ENCODE results near the gene TMTC3. TPM values are rescaled to one million over a fixed set of nuclear protein-coding genes. Genes with fewer than 3 reads are reported as not detected.

TMTC3 gene
- total and polyA plus RNA-seq, 2 of the 8 experiments (the other 6 are each of a cell fraction or from before 2014, with no cell fraction given) = 7.0 to 45.1 TPM

DNA sequence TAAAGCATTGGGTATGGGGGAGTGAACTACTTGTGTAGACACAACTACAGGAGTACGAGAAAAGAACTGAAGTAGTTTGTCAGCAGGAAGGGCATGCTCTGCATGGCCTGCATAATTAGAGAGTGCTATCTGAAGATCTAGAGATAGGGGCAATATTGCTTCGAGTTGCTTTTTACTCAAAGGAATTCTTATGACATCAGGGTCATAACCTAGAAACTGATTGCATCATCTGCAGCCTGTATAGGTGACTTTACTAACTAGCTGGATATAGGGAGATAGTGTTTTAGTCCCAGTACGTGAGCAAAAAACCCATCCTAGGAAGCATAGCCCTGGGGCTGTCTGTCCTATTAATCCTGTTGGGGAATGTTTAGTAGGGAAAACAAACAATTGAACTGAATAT, 39.8 kb downstream of the TMTC3 start:
- no peaks in the 10 kb centered on the region for H3K79me1 ChIP-seq (ENCODE audit: low read depth, low read length)
- no peaks in the 10 kb centered on the region for H3K4me1 ChIP-seq (replicated peaks in 1 of 4; ENCODE audit: control insufficient read depth in 3 of 4, insufficient read depth in 4 of 4, low read length in 3 of 4)
- DNase-seq (ENCODE audit: low read depth in 1 of 2, low spot score in 2 of 2) (no peak), FAIRE-seq (no peak)
- no peak overlapping the region for H2BK20ac ChIP-seq (ENCODE audit: low read length)
- no peak overlapping the region for H2AFZ ChIP-seq (ENCODE audit: low read length)
- H3K79me2 ChIP-seq (ENCODE audit: control insufficient read depth in 1 of 2, insufficient read depth in 2 of 2, low read length in 2 of 2) = no peaks in the 10 kb centered on the region
- 93% methylated on average over 3 of the region's 3 CpGs; no CpG with 5 or more reads in 1 of the 2 experiments for WGBS, 2 experiments (ENCODE audit: extremely low coverage in 1 of 2, insufficient coverage in 1 of 2, insufficient read length in 1 of 2, insufficient replicate concordance in 2 of 2, low coverage in 1 of 2, low lambda C conversion rate in 2 of 2, missing lambda C conversion rate in 1 of 2)
- H3K27me3 ChIP-seq (replicated peaks in 1 of 4; ENCODE audit: control insufficient read depth in 3 of 4, extremely low read depth in 1 of 4, insufficient read depth in 3 of 4, low read length in 3 of 4) = no peaks in the 10 kb centered on the region
- H3K36me3 ChIP-seq (ENCODE audit: control insufficient read depth in 2 of 4, insufficient read depth in 4 of 4, low read length in 3 of 4) = peaks cover 3 to 16% (median 5%) of the 10 kb centered on the region in 4 experiments; a peak in 5 of 8 replicates
- no peak overlapping the region for H2BK15ac ChIP-seq (ENCODE audit: low read length)
- no peaks in the 10 kb centered on the region for H3K23me2 ChIP-seq (ENCODE audit: low read depth, low read length)
- no peak overlapping the region for H2AK5ac ChIP-seq (ENCODE audit: low read depth, low read length)
- H4K5ac ChIP-seq (ENCODE audit: insufficient read length, low read depth, low read length) = no peak overlapping the region
- no peak overlapping the region for H3K23ac ChIP-seq (ENCODE audit: insufficient read length)
- CTCF ChIA-PET (ENCODE audit: partially characterized antibody) = no interaction called here
- POLR2A ChIA-PET (ENCODE audit: partially characterized antibody) = no interaction called here
- H3K4me3 ChIP-seq (ENCODE audit: extremely low read depth in 1 of 4, insufficient read depth in 2 of 4, low read depth in 3 of 4, low read length in 4 of 4) = no peak overlapping the region
- no peak overlapping the region for H3K4ac ChIP-seq (replicated peaks; ENCODE audit: insufficient read length, low read depth, low read length)
- no peak overlapping the region for H3K9ac ChIP-seq (replicated peaks in 1 of 4; ENCODE audit: extremely low read depth in 1 of 4, low read depth in 3 of 4, low read length in 3 of 4)
- H2BK120ac ChIP-seq (replicated peaks; ENCODE audit: low read depth, low read length) = no peak overlapping the region
- H4K20me1 ChIP-seq (replicated peaks in 1 of 2; ENCODE audit: control insufficient read depth in 1 of 2, insufficient read depth in 2 of 2, low read length in 2 of 2) = no peaks in the 10 kb centered on the region
- H3K18ac ChIP-seq (ENCODE audit: extremely low read depth, low read length) = no peak overlapping the region
- no peak overlapping the region for H2BK5ac ChIP-seq (ENCODE audit: low read depth, low read length)
- no peaks in the 10 kb centered on the region for H3K9me3 ChIP-seq (ENCODE audit: insufficient read depth in 2 of 2, low read depth in 1 of 2, low read length in 1 of 2)
- H3K14ac ChIP-seq (ENCODE audit: insufficient read length) = no peak overlapping the region
- H3K56ac ChIP-seq (replicated peaks; ENCODE audit: insufficient read length, low read depth, low read length) = no peak overlapping the region
- H3K27ac ChIP-seq (ENCODE audit: low read depth, low read length) = no peak overlapping the region
- no peak overlapping the region for H4K91ac ChIP-seq (replicated peaks; ENCODE audit: insufficient read length, low read length)
- H4K8ac ChIP-seq (ENCODE audit: extremely low read depth, insufficient read depth, low read length) = no peak overlapping the region
- H2BK12ac ChIP-seq (ENCODE audit: low read depth, low read length) = no peak overlapping the region
- H3K4me2 ChIP-seq (ENCODE audit: insufficient read depth in 1 of 2, low read depth in 2 of 2, low read length in 2 of 2) = no peak overlapping the region
- TF ChIP-seq JUN (IDR thresholded peaks at IDR 0.05; ENCODE audit: low read depth, low read length) = no peak
- TF ChIP-seq TBP (IDR thresholded peaks at IDR 0.05; ENCODE audit: low read depth, low read length) = no peak
- TF ChIP-seq, protein P1, sequence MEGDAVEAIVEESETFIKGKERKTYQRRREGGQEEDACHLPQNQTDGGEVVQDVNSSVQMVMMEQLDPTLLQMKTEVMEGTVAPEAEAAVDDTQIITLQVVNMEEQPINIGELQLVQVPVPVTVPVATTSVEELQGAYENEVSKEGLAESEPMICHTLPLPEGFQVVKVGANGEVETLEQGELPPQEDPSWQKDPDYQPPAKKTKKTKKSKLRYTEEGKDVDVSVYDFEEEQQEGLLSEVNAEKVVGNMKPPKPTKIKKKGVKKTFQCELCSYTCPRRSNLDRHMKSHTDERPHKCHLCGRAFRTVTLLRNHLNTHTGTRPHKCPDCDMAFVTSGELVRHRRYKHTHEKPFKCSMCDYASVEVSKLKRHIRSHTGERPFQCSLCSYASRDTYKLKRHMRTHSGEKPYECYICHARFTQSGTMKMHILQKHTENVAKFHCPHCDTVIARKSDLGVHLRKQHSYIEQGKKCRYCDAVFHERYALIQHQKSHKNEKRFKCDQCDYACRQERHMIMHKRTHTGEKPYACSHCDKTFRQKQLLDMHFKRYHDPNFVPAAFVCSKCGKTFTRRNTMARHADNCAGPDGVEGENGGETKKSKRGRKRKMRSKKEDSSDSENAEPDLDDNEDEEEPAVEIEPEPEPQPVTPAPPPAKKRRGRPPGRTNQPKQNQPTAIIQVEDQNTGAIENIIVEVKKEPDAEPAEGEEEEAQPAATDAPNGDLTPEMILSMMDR (IDR thresholded peaks at IDR 0.05; ENCODE audit: control extremely low read depth in 1 of 3, insufficient read depth in 1 of 3, low read depth in 1 of 3, low read length in 3 of 3) = no peak
- TF ChIP-seq BACH1 (IDR thresholded peaks at IDR 0.05; ENCODE audit: low read length) = no peak
- TF ChIP-seq BRCA1 (IDR thresholded peaks at IDR 0.05; ENCODE audit: low read depth, low read length) = no peak
- TF ChIP-seq NRF1 (IDR thresholded peaks at IDR 0.05; ENCODE audit: low read depth, low read length) = no peak
- TF ChIP-seq RXRA (IDR thresholded peaks at IDR 0.05; ENCODE audit: insufficient read depth, low read depth, low read length) = no peak
- no peak for TF ChIP-seq E2F6 (IDR thresholded peaks at IDR 0.05)
- TF ChIP-seq YY1 (IDR thresholded peaks at IDR 0.05; ENCODE audit: low read depth, low read length) = no peak
- no peak for TF ChIP-seq NANOG (IDR thresholded peaks at IDR 0.05; ENCODE audit: insufficient read depth, low read depth, low read length, poor library complexity, severe bottlenecking)
- TF ChIP-seq EP300 (IDR thresholded peaks at IDR 0.05; ENCODE audit: borderline replicate concordance in 1 of 2, low read depth in 2 of 2, low read length in 2 of 2) = no peak
- no peak for TF ChIP-seq CREB1 (IDR thresholded peaks at IDR 0.05)

All from H1 (cell line).